ENCODE measurements around the gene ZNF132.

GRCh38 chr19:58474997-58475713 is 35.2 kb upstream of the ZNF132 start:
- TF ChIP-seq POLR2AphosphoS5 (IDR thresholded peaks at IDR 0.05; ENCODE audit: low read depth, low read length) (no peak), REST (IDR thresholded peaks at IDR 0.05; ENCODE audit: insufficient read depth in 1 of 2, low read depth in 2 of 2, low read length in 2 of 2) (no peak), SIN3A (IDR thresholded peaks at IDR 0.05; ENCODE audit: borderline replicate concordance, insufficient read depth, low read length) (0 out of 2 replicates have a peak, but pooled peaks have one; percentile 51), TAF1 (IDR thresholded peaks at IDR 0.05; ENCODE audit: borderline replicate concordance, insufficient read depth, low read length) (no peak)

Measured in PFSK-1 (cell line).